Endodermal cell (in vitro differentiated cells): ENCODE measurements around the gene DYNC2H1. TPM values are rescaled to one million over a fixed set of nuclear protein-coding genes. Genes with fewer than 3 reads are reported as not detected.

Experiments used
- DNase-seq: peaks from one replicate; pipeline ENCODE4 v3.0.0-alpha.2; 2017
- H3K27ac ChIP-seq: 2 replicates; pipeline ENCODE4 v1.5.1; 2013; ENCODE audit warnings: mild to moderate bottlenecking, low read depth, low read length, moderate library complexity
- H3K27me3 ChIP-seq: 2 replicates; pipeline ENCODE4 v1.6.1; 2013; ENCODE audit warnings: mild to moderate bottlenecking, low read length, moderate library complexity; ENCODE audit not compliant: insufficient read depth, control insufficient read depth, poor library complexity, severe bottlenecking
- H3K36me3 ChIP-seq: 2 replicates; pipeline ENCODE4 v1.7.0; 2013; ENCODE audit warnings: mild to moderate bottlenecking, low read length, moderate library complexity; ENCODE audit not compliant: control insufficient read depth, insufficient read depth
- H3K4me1 ChIP-seq: one replicate; pipeline ENCODE4 v1.7.0; 2013; ENCODE audit warnings: low read length; ENCODE audit not compliant: control insufficient read depth, insufficient read depth
- H3K4me3 ChIP-seq: 2 replicates; pipeline ENCODE4 v1.5.1; 2013; ENCODE audit warnings: mild to moderate bottlenecking, low read length, moderate library complexity
- H3K9ac ChIP-seq: 2 replicates; pipeline ENCODE4 v1.6.1; 2013; ENCODE audit warnings: mild to moderate bottlenecking, low read length, moderate library complexity; ENCODE audit not compliant: poor library complexity, severe bottlenecking; ENCODE audit errors: extremely low read depth
- H3K9me3 ChIP-seq: 2 replicates; pipeline ENCODE4 v1.6.1; 2013; ENCODE audit warnings: mild to moderate bottlenecking, low read length, moderate library complexity; ENCODE audit not compliant: control insufficient read depth
- H3K27ac Mint-ChIP-seq: 2 replicates; pipeline ENCODE4 v1.8.0; 2020; ENCODE audit warnings: mixed read lengths
- H3K27me3 Mint-ChIP-seq: 2 replicates; pipeline ENCODE4 v1.8.0; 2021; ENCODE audit warnings: mild to moderate bottlenecking, mixed read lengths; ENCODE audit not compliant: insufficient read depth
- H3K36me3 Mint-ChIP-seq: 2 replicates; pipeline ENCODE4 v1.8.0; 2020; ENCODE audit warnings: low read depth, mixed read lengths
- H3K4me1 Mint-ChIP-seq: 2 replicates; pipeline ENCODE4 v1.8.0; 2020; ENCODE audit warnings: mixed read lengths
- H3K4me3 Mint-ChIP-seq: 2 replicates; pipeline ENCODE4 v1.8.0; 2020; ENCODE audit warnings: mild to moderate bottlenecking, moderate library complexity, mixed read lengths
- H3K9me3 Mint-ChIP-seq: 2 replicates; pipeline ENCODE4 v1.8.0; 2020; ENCODE audit warnings: mild to moderate bottlenecking, mixed read lengths
- WGBS, 2 experiments: methylation state at CpG; one replicate each; pipeline versions ENCODE4 v1.1.5 to v1.1.7; 2013; ENCODE audit warnings: missing lambda C conversion rate in 2 of 2, mixed read lengths in 1 of 2; ENCODE audit not compliant: insufficient coverage in 1 of 2, insufficient read length in 1 of 2; 5-methylcytosine and 5-hydroxymethylcytosine counted together
- total RNA-seq, 2 donors: library from RNA; stranded (reverse); fragmentation: NEBNext Ultra II Directional in 1 of 2; extraction: Animal tissue kit (Norgen Biotek cat#: 25700) in 1 of 2; gene quantifications; 2 replicates in 1 of 2; 3 replicates in 1 of 2; pipeline ENCODE4 v1.2.1, GENCODE V29; 2021
- TF ChIP-seq, protein P1 (sequence below): fragments of 200-600 bp; sonication (generic); conservative IDR thresholded peaks from 2 replicates; pipeline ENCODE4 v1.5.0; 2021; ENCODE audit warnings: antibody characterized with exemption, mild to moderate bottlenecking

Gene DYNC2H1
- total RNA-seq, 2 donors from 2014 or later: 21.1 to 31.9 TPM

DNA sequence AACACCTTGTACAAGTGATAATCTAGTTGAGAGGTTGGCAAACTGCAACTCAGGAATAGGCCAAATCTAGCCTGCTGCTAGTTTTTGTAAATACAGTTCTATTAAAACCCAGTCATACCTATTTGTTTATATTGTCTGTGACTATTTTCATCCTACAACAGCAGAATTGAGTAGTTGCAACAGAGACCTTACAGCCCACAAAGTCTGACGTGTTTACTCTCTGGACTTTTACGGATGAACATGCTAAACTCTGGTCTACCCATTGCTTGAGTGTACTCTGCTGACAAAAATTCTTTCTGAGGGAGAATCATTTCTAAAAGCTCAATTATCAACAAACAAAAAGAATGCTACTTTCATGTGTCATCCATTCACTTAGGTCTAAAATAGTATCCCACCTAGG lies 287.0 kb downstream of the DYNC2H1 start:
- no peak for DNase-seq
- Histone ChIP-seq H3K27me3 (no peaks in the 10 kb centered on the region), H3K4me1 (no peaks in the 10 kb centered on the region), H3K27ac (no peak overlapping the region), H3K9me3 (peaks cover 10% of the 10 kb centered on the region), H3K9ac (no peak overlapping the region), H3K4me3 (no peak overlapping the region), H3K36me3 (peaks cover 5% of the 10 kb centered on the region)
- H3K9me3 Mint-ChIP-seq: peaks cover 22% of the 10 kb centered on the region
- H3K27ac Mint-ChIP-seq: no peak overlapping the region
- WGBS, 2 experiments: 96 to 100% methylated on average over 1 to 2 of the region's 2 CpGs
- peaks cover 3% of the 10 kb centered on the region for H3K4me1 Mint-ChIP-seq
- peaks cover 10% of the 10 kb centered on the region for H3K36me3 Mint-ChIP-seq
- H3K4me3 Mint-ChIP-seq: no peak overlapping the region
- TF ChIP-seq, protein P1, sequence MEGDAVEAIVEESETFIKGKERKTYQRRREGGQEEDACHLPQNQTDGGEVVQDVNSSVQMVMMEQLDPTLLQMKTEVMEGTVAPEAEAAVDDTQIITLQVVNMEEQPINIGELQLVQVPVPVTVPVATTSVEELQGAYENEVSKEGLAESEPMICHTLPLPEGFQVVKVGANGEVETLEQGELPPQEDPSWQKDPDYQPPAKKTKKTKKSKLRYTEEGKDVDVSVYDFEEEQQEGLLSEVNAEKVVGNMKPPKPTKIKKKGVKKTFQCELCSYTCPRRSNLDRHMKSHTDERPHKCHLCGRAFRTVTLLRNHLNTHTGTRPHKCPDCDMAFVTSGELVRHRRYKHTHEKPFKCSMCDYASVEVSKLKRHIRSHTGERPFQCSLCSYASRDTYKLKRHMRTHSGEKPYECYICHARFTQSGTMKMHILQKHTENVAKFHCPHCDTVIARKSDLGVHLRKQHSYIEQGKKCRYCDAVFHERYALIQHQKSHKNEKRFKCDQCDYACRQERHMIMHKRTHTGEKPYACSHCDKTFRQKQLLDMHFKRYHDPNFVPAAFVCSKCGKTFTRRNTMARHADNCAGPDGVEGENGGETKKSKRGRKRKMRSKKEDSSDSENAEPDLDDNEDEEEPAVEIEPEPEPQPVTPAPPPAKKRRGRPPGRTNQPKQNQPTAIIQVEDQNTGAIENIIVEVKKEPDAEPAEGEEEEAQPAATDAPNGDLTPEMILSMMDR: no peak
- no peaks in the 10 kb centered on the region for H3K27me3 Mint-ChIP-seq

DNA sequence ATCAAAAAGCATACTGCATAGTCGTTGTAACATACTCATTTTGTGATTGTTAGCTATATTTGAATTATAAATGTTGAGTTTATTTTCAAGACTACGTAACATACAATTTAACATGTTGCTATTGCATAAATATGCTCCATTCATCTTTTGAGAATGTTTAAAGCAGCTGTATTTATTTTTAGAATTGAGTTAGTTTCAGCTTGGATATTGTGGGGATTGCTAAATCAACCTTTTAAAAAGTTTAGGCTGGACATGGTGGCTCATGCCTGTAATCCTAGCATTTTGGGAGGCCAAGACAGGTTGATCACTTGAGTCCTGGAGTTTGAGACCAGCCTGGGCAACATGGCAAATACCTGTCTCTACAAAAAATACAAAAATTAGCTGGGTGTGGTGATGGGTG lies 288.1 kb downstream of the DYNC2H1 start:
- Mint-ChIP-seq H3K27ac (no peak overlapping the region), H3K9me3 (peaks cover 12% of the 10 kb centered on the region), H3K36me3 (peaks cover 6% of the 10 kb centered on the region), H3K4me3 (no peak overlapping the region), H3K4me1 (peaks cover 3% of the 10 kb centered on the region), H3K27me3 (no peaks in the 10 kb centered on the region)
- H3K36me3 ChIP-seq: peaks cover 6% of the 10 kb centered on the region
- no peaks in the 10 kb centered on the region for H3K4me1 ChIP-seq
- DNase-seq: no peak
- no peaks in the 10 kb centered on the region for H3K27me3 ChIP-seq
- H3K4me3 ChIP-seq: no peak overlapping the region
- no peak overlapping the region for H3K27ac ChIP-seq
- no peak overlapping the region for H3K9ac ChIP-seq
- 86% methylated on average over 1 of the region's 2 CpGs; no CpG with 5 or more reads in 1 of the 2 experiments for WGBS, 2 experiments
- TF ChIP-seq, protein P1: no peak
- H3K9me3 ChIP-seq: peaks cover 8% of the 10 kb centered on the region

DNA sequence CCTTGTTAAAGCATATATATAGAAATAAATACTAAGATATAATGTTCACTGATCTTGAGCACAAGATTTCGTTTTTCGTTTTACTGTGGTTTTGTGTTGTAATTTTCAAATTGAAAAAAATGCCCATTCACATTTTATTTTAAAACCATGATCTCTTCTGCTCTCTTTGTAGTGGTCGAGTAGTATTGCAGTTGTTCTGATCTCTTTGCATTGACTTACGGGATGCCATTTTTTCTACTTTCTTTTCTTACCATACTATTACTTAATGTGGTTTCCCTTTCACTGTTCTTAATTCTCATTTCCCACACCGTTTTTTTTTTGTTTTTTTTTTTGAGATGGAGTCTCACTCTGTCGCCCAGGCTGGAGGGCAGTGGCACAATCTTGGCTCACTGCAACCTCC lies 289.6 kb downstream of the DYNC2H1 start:
- Histone ChIP-seq H3K36me3 (peaks cover 6% of the 10 kb centered on the region), H3K27me3 (no peaks in the 10 kb centered on the region), H3K9me3 (peaks cover 3% of the 10 kb centered on the region), H3K4me3 (no peak overlapping the region), H3K9ac (no peak overlapping the region), H3K27ac (no peak overlapping the region), H3K4me1 (no peaks in the 10 kb centered on the region)
- DNase-seq: no peak
- peaks cover 3% of the 10 kb centered on the region for H3K9me3 Mint-ChIP-seq
- TF ChIP-seq, protein P1: no peak
- no peak overlapping the region for H3K4me3 Mint-ChIP-seq
- H3K27ac Mint-ChIP-seq: no peak overlapping the region
- WGBS, 2 experiments: 81 to 83% methylated on average over 2 to 4 of the region's 6 CpGs
- H3K27me3 Mint-ChIP-seq: no peaks in the 10 kb centered on the region
- no peaks in the 10 kb centered on the region for H3K36me3 Mint-ChIP-seq
- peaks cover 3% of the 10 kb centered on the region for H3K4me1 Mint-ChIP-seq
